Adipocyte (in vitro differentiated cells): Measurements from ENCODE around the gene HSD17B7.
A peak's percentile ranks its signal among the peaks of the same experiment; 100 is the strongest.

ENCODE experiments used
- DNase-seq: peaks from one replicate; pipeline ENCODE4 v3.0.0-alpha.2; 2015; ENCODE audit warnings: low read depth
- H3K27me3 ChIP-seq: replicated peaks from 2 replicates; pipeline ENCODE4 v1.7.0; 2013; ENCODE audit warnings: mild to moderate bottlenecking, low read length, moderate library complexity; ENCODE audit not compliant: control insufficient read depth, insufficient read depth
- H3K36me3 ChIP-seq: 2 replicates; pipeline ENCODE4 v1.7.0; 2013; ENCODE audit warnings: low read length, mild to moderate bottlenecking, moderate library complexity; ENCODE audit not compliant: control insufficient read depth, insufficient read depth, severe bottlenecking
- H3K4me1 ChIP-seq: 2 replicates; pipeline ENCODE4 v1.7.0; 2013; ENCODE audit warnings: mild to moderate bottlenecking, low read length, moderate library complexity; ENCODE audit not compliant: control insufficient read depth, insufficient read depth
- H3K4me3 ChIP-seq: 2 replicates; pipeline ENCODE4 v1.7.0; 2013; ENCODE audit warnings: mild to moderate bottlenecking, low read length, moderate library complexity
- H3K9ac ChIP-seq: 2 replicates; pipeline ENCODE4 v1.7.0; 2013; ENCODE audit warnings: mild to moderate bottlenecking, low read length, moderate library complexity
- H3K9me3 ChIP-seq: 2 replicates; pipeline ENCODE4 v1.7.0; 2013; ENCODE audit warnings: mild to moderate bottlenecking, low read length, moderate library complexity; ENCODE audit not compliant: control insufficient read depth

The HSD17B7 gene

DNA sequence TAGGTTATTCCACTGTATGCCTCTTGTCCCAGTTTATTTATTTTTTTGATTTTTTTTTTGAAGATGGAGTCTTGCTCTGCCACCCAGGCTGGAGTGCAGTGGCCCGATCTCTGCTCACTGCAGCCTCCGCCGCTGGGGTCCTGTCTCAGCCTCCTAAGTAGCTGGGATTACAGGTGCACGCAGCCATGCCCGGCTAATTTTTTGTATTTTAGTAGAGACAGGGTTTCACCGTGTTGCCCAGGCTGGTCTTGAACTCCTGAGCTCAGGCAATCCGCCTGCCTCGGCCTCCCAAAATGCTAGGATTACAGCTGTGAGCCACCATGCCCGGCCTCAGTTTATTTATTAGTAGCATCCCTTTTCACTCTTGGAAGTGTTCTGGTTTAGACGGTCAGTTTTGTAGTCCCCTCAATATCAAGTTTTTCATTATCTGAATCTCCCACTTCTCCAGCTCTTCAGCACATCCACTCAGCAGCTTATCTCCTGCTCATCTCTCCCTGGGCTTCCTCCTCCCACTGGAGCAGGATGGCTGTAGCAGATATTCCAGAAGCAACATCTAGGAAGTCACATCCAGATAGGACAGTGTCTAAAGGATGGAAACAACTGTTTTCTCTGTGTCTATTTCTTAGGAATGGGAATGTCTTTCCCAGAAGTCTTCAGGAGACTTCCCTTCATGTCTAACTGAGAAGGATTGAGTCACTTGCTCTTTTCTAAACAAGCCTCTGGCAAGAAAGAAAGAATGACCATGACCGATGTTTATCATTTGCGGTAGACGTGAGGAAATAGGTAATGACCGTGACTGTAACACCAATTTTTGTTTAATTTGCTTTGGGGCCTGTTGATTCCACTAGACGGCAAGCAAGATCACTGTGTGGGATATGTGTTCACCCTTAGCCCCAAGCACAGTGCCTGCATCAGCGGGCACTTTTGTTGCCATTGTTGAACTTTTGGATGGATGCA, 56.0 kb downstream of the HSD17B7 start:
- Histone ChIP-seq H3K36me3 (no peaks in the 10 kb centered on the region), H3K4me1 (peaks cover 9% of the 10 kb centered on the region), H3K27me3 (no peaks in the 10 kb centered on the region), H3K9ac (no peak overlapping the region), H3K4me3 (no peak overlapping the region), H3K9me3 (no peaks in the 10 kb centered on the region)
- DNase-seq: peak; percentile 90

DNA sequence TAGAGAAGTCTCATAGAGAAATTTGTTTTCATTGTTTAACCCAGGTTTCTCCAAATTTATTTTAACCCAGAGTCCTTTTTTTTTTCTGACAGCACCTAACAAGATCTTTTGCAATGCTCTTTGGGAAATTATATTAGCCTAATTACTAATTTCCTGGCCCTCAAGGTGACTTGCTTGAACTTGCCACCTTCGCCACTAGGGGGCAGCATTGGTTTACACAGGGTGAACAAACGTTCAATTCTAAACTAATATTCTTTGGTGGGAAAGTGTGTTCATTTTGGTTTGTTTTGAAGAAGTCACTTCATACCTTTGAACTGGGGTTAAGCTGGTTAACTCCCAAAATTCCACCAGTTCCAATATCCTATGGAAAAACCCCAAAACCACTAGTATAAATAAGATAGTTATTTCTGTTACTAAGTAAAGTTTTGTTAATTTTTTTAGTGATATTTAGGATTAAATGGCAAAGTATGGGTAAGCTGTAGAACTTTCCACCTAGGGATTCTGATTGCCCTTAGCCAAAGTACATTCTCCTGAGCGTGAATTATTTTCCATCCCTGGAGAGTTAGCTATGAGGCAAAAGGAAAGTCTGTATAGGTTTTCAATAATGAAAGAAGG, 57.4 kb downstream of the HSD17B7 start:
- no peaks in the 10 kb centered on the region for H3K36me3 ChIP-seq
- DNase-seq: peak; percentile 93
- no peak overlapping the region for H3K4me3 ChIP-seq
- no peaks in the 10 kb centered on the region for H3K27me3 ChIP-seq
- H3K9ac ChIP-seq: no peak overlapping the region
- no peaks in the 10 kb centered on the region for H3K9me3 ChIP-seq
- peaks cover 9% of the 10 kb centered on the region for H3K4me1 ChIP-seq

DNA sequence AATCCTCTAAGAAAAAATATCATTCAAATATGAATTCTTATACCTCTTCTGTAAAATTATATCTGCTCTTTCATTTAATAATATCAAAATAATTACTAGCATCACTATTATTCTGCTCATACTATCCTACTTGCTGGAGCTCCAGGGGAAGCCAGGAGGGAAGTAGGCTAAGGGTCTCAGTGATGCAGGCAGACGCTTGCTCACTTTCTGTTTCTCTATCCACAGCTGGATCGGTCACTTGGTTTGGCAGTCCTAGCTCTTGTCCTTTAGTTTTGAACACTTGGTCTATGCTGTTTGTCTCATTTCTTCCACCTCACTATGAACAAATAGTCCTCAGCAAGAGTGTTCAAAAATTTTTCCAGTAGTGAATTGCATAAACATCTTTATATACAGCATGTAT, 59.2 kb downstream of the HSD17B7 start:
- no peak for DNase-seq
- no peak overlapping the region for H3K9ac ChIP-seq
- no peaks in the 10 kb centered on the region for H3K9me3 ChIP-seq
- H3K27me3 ChIP-seq: no peaks in the 10 kb centered on the region
- H3K36me3 ChIP-seq: no peaks in the 10 kb centered on the region
- H3K4me3 ChIP-seq: peak overlapping the region; percentile 57
- H3K4me1 ChIP-seq: peaks cover 12% of the 10 kb centered on the region

DNA sequence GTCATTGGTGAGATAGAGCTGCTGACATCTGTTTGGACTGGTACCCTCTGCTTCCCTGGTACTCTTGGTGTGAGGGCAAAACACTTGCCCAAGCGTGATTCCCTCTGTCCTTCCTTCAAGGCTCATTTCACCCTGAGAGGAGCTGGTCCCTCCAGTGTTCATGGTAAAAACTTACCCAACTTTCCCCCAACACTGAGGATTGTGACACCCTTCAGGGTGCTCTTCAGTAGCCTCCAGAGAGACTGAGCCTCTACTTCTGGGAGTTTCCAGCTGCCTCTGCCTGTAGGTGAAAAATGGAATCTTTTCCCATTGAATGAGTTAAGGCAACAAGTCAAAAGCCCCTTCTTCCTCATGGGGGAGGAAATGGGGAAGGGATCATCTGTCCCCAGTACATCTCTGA, 60.8 kb downstream of the HSD17B7 start:
- no peaks in the 10 kb centered on the region for H3K9me3 ChIP-seq
- peaks cover 25% of the 10 kb centered on the region for H3K4me1 ChIP-seq
- H3K27me3 ChIP-seq: no peaks in the 10 kb centered on the region
- H3K9ac ChIP-seq: no peak overlapping the region
- H3K4me3 ChIP-seq: no peak overlapping the region
- DNase-seq: no peak
- H3K36me3 ChIP-seq: no peaks in the 10 kb centered on the region

DNA sequence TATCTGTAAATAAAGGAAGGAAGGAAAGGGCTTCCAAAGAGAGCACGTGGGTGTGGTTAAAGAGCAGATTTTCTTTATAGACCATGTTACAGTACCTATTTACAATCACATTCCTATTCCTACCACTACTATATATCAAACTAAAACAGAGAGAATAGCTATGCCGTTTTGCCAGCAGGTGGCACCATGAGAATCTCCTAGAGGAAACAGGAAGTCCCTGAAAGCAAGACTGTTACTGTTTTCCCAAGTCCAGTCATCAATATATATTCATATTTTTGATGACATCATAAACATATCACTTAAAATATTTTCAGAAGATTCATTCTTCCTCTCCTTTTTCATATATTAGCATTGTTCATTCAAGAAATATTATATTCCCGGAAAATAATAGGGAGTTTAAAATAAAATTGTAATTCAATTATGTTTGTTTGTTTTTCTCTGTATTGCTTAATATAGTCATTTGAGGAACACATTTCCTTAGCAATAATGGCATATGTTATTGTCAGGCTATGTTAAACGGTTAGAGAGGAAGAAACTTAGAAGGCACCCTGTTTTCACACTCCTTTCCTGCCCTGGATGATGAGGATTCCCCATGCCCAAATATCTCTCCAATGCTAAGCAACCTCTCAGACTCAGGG, 63.9 kb downstream of the HSD17B7 start:
- H3K9me3 ChIP-seq: no peaks in the 10 kb centered on the region
- no peaks in the 10 kb centered on the region for H3K36me3 ChIP-seq
- no peaks in the 10 kb centered on the region for H3K27me3 ChIP-seq
- DNase-seq: peak; percentile 92
- H3K4me3 ChIP-seq: no peak overlapping the region
- no peak overlapping the region for H3K9ac ChIP-seq
- peaks cover 43% of the 10 kb centered on the region for H3K4me1 ChIP-seq

DNA sequence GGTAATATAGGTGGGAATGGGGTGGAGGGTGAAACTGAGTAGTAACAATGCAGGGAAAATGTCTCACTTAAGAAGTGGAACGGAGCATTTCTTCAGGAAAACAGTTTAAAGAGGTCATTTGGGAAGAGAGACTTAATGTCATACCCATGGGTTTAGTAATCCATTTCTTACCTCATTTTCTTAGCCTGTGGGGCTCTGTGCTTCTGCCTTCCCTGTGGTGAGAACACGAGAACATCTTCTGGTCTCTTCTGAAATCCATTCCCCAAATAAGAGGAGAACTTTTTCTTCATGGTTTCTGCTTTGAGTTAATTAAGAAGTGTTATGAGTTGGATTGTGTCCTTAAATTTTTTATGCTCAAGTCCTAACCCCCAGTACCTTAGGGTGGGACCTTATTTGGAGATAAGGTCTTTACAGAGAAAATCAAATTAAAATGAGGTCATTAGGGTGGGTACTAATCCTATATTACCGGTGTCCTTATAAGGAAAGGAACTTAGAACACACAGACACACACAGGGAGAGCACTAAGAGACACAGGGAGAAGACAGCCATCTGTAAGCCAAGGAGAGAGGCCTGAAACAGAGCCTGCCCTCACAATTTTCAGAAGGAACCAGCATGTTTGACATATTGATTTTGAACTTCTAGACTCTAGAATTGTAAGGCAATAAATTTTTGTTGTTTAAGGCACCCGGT, 65.1 kb downstream of the HSD17B7 start:
- peaks cover 35% of the 10 kb centered on the region for H3K4me1 ChIP-seq
- no peaks in the 10 kb centered on the region for H3K27me3 ChIP-seq
- no peak overlapping the region for H3K4me3 ChIP-seq

DNA sequence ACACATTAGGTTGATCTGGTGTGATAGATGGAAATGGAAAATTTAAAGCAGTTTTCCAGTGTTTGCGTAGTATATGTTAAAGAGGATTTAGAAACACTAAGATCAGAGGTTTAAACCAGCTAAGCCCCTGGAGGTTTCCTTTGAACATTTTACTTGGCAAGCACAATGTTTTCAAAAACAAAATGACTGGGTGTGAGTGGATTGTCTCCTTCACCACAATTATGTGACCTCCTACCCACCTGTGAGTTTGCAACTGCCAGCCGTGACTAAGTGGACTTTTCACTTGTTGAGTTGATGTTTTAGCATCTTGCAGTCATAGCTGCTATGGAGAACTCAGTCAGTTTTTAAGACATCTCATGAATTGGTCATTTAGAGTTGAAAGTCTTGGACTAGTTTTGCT, 65.8 kb downstream of the HSD17B7 start:
- peak; percentile 87 for DNase-seq
- no peaks in the 10 kb centered on the region for H3K9me3 ChIP-seq
- H3K27me3 ChIP-seq: no peaks in the 10 kb centered on the region
- H3K4me1 ChIP-seq: peaks cover 40% of the 10 kb centered on the region
- peak overlapping the region; percentile 10 for H3K9ac ChIP-seq
- H3K4me3 ChIP-seq: no peak overlapping the region
- no peaks in the 10 kb centered on the region for H3K36me3 ChIP-seq

More for the DNA sequence above, 65.1 kb downstream of the HSD17B7 start:
- Histone ChIP-seq H3K36me3 (no peaks in the 10 kb centered on the region), H3K9me3 (no peaks in the 10 kb centered on the region), H3K9ac (peak overlapping the region; percentile 10)
- peak; percentile 67 for DNase-seq

DNA sequence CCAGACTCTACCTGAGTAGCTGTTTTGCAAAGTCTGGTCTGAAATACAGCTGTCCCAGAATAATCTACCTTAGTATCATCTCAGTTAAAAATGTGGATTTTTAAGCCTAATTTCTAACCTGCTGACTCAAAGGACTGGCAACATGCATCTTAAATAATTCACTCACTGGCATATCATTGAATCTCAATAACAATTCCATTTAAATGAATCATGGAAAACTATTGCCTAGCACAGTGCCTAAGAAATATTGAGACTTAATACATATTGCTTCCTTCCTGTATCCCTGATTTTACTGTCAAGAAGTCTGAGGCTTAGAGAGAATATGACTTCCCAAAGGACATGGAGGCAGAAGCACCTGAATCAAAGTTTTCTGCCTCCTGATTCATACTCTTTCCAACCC, 67.3 kb downstream of the HSD17B7 start:
- no peak overlapping the region for H3K9ac ChIP-seq
- no peaks in the 10 kb centered on the region for H3K36me3 ChIP-seq
- H3K9me3 ChIP-seq: no peaks in the 10 kb centered on the region
- peak; percentile 32 for DNase-seq
- no peaks in the 10 kb centered on the region for H3K27me3 ChIP-seq
- H3K4me3 ChIP-seq: no peak overlapping the region
- peaks cover 45% of the 10 kb centered on the region for H3K4me1 ChIP-seq

DNA sequence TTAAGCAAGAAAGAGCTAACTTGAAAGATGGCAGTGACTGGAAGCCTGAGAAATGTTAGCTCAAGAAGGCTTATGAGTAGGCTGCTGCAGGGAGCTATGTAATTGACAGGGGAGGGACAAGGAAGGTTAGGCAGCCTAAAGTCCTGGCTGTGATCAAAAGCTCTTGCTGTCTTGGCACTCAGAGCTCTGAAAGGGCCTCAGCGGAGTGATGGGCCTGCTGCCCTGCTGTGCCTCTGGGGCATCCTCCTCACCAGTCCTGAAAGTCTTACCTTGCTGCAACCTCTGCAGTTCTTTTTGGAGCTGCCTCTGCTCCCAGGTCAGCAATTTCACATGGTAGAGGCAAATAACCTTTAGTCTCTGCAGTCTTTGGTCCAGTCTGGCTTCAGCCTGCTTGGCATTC, 68.7 kb downstream of the HSD17B7 start:
- H3K36me3 ChIP-seq: no peaks in the 10 kb centered on the region
- DNase-seq: no peak
- H3K9me3 ChIP-seq: no peaks in the 10 kb centered on the region

DNA sequence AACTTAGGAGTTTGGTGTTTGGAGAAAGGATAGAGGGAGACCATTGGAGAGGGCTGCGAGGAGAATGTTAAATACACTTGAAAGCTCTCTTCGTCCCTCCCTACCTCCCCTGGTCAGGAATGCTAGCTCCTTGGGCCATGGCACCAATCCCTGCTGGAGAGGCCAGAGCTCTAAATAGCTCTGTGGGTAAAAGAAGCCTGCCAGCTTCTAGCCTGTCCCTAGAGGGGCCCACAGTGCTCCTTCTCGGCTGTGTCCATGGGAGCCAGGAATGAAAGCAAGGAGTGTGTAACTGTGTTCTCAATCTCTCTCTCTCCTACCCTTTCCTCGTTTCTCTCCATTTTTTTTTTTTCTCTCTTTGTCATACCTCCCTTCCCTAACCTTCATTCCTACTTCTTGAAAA, 70.6 kb downstream of the HSD17B7 start, which contains the start of gene CCDC190:
Gene CCDC190 (minus strand): TSS at position 75 of the 400 bp plus-strand sequence. CDS start 1,529 bp downstream, outside the sequence.
- Histone ChIP-seq H3K9ac (no peak within 1 kb of the TSS), H3K36me3 (no peaks in the 10 kb centered on the region), H3K4me1 (peaks cover 31% of the 10 kb centered on the region), H3K4me3 (no peak within 1 kb of the TSS), H3K27me3 (no peaks in the 10 kb centered on the region), H3K9me3 (peaks cover 2% of the 10 kb centered on the region)
- DNase-seq: no peak

More for the DNA sequence above, 68.7 kb downstream of the HSD17B7 start:
- no peak overlapping the region for H3K9ac ChIP-seq
- H3K27me3 ChIP-seq: no peaks in the 10 kb centered on the region
- H3K4me1 ChIP-seq: peaks cover 45% of the 10 kb centered on the region
- no peak overlapping the region for H3K4me3 ChIP-seq
